GM12873 (cell line): Measurements from ENCODE around the gene AHRR.

ENCODE experiments used
- CTCF ChIP-seq: IDR thresholded peaks from 2 replicates; pipeline ENCODE4 v1.5.1; 2012; ENCODE audit warnings: low read depth, mild to moderate bottlenecking, moderate library complexity, low read length, control low read depth; ENCODE audit not compliant: insufficient read depth; ENCODE audit errors: missing control alignments

Gene AHRR

GRCh38 chr5:484556-484955 is 163.0 kb downstream of the AHRR start:
- TF ChIP-seq CTCF: no peak

- TF ChIP-seq CTCF: no peak
These were observed 163.8 kb downstream of the AHRR start for GRCh38 chr5:485113-485945.

GRCh38 chr5:485946-486491 is 164.5 kb downstream of the AHRR start:
- no peak for TF ChIP-seq CTCF
